Stimulated activated CD4-positive, alpha-beta T cell treated with anti-CD3 and anti-CD28 coated beads, Interleukin-2, amount 100 ng/mL, for 4 hours (primary cell): ENCODE data around the gene TSTD1.
"Not testable (repeated sequence)": the region's sequence is repeated elsewhere in the genome, so short reads cannot be mapped to it uniquely, and the experiment has no call there.

Experiments used
- DNase-seq: peaks from one replicate; pipeline ENCODE4 v3.0.0-alpha.2; 2020; ENCODE audit warnings: low read depth

Gene TSTD1

GRCh38 chr1:161037661-161038522 lies 872 bp downstream of the TSTD1 start:
- DNase-seq, result no peak

GRCh38 chr1:161033751-161034150 lies 5.0 kb downstream of the TSTD1 start:
- DNase-seq, result no peak

- no peak for DNase-seq
These were observed 6.4 kb downstream of the TSTD1 start for GRCh38 chr1:161032409-161032808.

GRCh38 chr1:161031874-161032273 lies 6.9 kb downstream of the TSTD1 start:
- DNase-seq, result no peak

GRCh38 chr1:161029466-161029865 lies 9.3 kb downstream of the TSTD1 start:
- not testable (repeated sequence) for DNase-seq

- not testable (repeated sequence) for DNase-seq
These were observed 11.8 kb downstream of the TSTD1 start for GRCh38 chr1:161026954-161027353.

GRCh38 chr1:161022432-161022831 lies 16.3 kb downstream of the TSTD1 start:
- not testable (repeated sequence) for DNase-seq

GRCh38 chr1:161021970-161022353 lies 16.8 kb downstream of the TSTD1 start:
- no peak for DNase-seq

- DNase-seq, result peak; percentile 84
These were observed 17.4 kb downstream of the TSTD1 start for GRCh38 chr1:161021165-161021969.

GRCh38 chr1:161020509-161021164 lies 18.1 kb downstream of the TSTD1 start, which contains the start of gene F11R:
Gene F11R, minus strand, starts transcription at chr1:161021152. Its CDS starts 79 bp downstream, at chr1:161021073.
- no peak for DNase-seq

- DNase-seq, result no peak
These were observed 18.8 kb downstream of the TSTD1 start for GRCh38 chr1:161019751-161020495.

GRCh38 chr1:161019111-161019660 lies 19.6 kb downstream of the TSTD1 start:
- DNase-seq, result not testable (repeated sequence)

- no peak for DNase-seq
These were observed 20.2 kb downstream of the TSTD1 start for GRCh38 chr1:161018631-161018930.

GRCh38 chr1:161017756-161018630 lies 20.8 kb downstream of the TSTD1 start:
- DNase-seq, result no peak

- DNase-seq, result not testable (repeated sequence)
These were observed 21.6 kb downstream of the TSTD1 start for GRCh38 chr1:161017181-161017580.

- not testable (repeated sequence) for DNase-seq
These were observed 22.1 kb downstream of the TSTD1 start for GRCh38 chr1:161016683-161017082.

GRCh38 chr1:161013488-161014230 lies 25.1 kb downstream of the TSTD1 start:
- DNase-seq, result peak; percentile 24

GRCh38 chr1:161013131-161013487 lies 25.7 kb downstream of the TSTD1 start:
- DNase-seq, result no peak

- DNase-seq, result no peak
These were observed 26.3 kb downstream of the TSTD1 start for GRCh38 chr1:161012420-161012819.
